Activated CD4-positive, alpha-beta T cell treated with anti-CD3 and anti-CD28 coated beads, Interleukin-2, amount 10 ng/mL, durations not matched to agents 7 days and 5 days (primary cell): ENCODE results near the gene NIPAL4. TPM values are rescaled to one million over a fixed set of nuclear protein-coding genes. Genes with fewer than 3 reads are reported as not detected.

Experiments
- total RNA-seq, 2 experiments: library from RNA; stranded (reverse); gene quantifications; one replicate each; pipeline ENCODE4 v1.2.3, GENCODE V29; 2021

Gene NIPAL4
- total RNA-seq, 2 experiments from 2014 or later, result 0.10 to 0.17 TPM

Other genes with a start within 250 kb of the NIPAL4 start
- gene CYFIP2, start 194.1 kb upstream of the NIPAL4 start, total RNA-seq, result 100 to 1,000 TPM; 452 to 606 TPM
- gene ADAM19, start 115.6 kb downstream of the NIPAL4 start, total RNA-seq, result 100 to 1,000 TPM; 118 to 127 TPM
- under 1 TPM in 1 of 2 experiments, not detected in 1; 0.10 TPM for gene SOX30, start 192.2 kb downstream of the NIPAL4 start, total RNA-seq
- gene C5orf52, start 211.3 kb downstream of the NIPAL4 start, total RNA-seq, result not detected